Subcutaneous adipose tissue (tissue), 4 donors: ENCODE results near the gene CHST11. TPM values are rescaled to one million over a fixed set of nuclear protein-coding genes. Genes with fewer than 3 reads are reported as not detected.

Experiments
- total RNA-seq, 4 donors: library from RNA; depleted of rRNA; stranded (reverse); fragments of >200 nt; gene quantifications; one replicate each; pipeline ENCODE4 v1.1.0, GENCODE V29; 2016
- TF ChIP-seq, protein P1 (sequence below): fragments of 450-650 bp; IDR thresholded peaks from one replicate; pipeline ENCODE4 v1.5.1; 2016; ENCODE audit warnings: low read depth, mild to moderate bottlenecking, control low read depth, antibody characterized with exemption, moderate library complexity

Gene CHST11
- total RNA-seq, 4 donors from 2014 or later, result 5.1 to 48.4 (median 9.3) TPM

DNA sequence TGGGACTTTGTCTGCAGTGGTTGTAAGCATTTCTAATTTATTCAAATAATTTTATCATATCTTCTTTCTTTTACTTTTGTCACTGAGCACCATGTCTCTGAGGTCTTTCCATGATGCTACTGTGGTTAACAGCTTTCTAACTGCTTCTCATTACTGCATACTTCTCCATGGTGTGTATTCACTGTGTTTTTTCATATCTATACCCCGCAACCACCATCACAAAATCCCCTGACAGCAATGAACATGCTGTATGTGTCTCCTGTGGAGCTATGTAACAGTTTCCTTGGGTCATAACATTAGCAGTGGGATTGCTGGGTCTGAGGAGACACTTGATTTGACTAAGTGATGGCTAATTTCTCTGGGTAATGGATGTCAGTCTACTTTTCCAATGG is 29.2 kb upstream of the CHST11 start:
- TF ChIP-seq, protein P1, sequence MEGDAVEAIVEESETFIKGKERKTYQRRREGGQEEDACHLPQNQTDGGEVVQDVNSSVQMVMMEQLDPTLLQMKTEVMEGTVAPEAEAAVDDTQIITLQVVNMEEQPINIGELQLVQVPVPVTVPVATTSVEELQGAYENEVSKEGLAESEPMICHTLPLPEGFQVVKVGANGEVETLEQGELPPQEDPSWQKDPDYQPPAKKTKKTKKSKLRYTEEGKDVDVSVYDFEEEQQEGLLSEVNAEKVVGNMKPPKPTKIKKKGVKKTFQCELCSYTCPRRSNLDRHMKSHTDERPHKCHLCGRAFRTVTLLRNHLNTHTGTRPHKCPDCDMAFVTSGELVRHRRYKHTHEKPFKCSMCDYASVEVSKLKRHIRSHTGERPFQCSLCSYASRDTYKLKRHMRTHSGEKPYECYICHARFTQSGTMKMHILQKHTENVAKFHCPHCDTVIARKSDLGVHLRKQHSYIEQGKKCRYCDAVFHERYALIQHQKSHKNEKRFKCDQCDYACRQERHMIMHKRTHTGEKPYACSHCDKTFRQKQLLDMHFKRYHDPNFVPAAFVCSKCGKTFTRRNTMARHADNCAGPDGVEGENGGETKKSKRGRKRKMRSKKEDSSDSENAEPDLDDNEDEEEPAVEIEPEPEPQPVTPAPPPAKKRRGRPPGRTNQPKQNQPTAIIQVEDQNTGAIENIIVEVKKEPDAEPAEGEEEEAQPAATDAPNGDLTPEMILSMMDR, result no peak

DNA sequence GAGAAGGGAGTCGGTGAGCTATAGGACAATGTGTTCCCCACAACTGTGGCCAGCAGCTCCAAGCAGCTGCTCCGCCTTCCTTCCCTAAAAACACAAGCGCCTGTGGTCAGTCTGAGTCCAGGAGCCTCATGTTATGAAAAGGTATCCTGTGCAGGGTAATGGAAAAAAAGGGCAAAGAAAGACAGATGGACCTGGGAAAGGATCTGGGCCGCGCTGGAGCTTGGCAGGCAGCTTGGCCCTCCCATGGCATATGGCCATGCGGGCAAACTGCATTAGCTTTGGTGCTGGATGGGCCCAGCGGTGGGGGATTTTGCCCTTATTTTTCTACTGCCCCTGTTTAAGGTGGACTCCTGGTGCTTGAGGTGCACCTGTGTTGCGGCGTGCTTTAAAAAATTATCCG is 23.7 kb upstream of the CHST11 start:
- TF ChIP-seq, protein P1, result no peak

DNA sequence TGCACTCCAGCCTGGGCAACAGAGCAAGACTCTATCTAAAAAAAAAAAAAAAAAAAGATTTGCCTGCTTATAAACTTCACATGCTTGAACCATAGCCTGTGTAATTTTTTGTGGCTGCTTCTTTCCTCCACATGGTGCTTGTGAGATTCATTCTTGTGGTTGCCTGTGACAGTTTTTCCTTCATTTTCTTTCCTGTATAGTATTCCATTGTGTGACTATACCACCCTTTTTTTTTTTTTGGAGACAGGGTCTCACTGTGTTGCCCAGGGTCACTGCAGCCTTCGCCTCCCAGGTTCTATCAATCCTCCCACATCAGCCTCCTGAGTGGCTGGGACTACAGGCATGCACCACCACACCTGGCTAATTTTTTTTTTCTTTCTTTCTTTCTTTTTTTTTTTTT is 22.6 kb upstream of the CHST11 start:
- TF ChIP-seq, protein P1, result no peak

DNA sequence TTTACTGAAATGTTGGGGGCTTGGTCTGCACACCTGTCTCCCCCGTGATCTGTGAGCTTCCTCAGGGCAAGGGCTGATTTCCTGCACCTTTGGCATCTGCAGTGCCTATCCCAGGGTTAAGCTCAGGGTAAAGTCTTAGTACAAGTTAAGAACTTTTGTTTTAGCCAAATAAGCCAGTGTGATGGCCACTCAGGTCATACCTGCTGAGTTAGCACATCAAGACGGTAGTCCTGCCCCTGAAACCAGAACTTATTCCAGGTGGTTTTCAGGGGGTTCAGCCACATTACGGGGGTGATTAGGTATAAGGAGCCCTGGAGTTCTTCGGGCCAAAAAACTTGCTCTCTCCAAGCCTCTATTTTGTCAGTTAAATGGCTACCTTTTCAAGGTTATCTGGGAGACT is 21.6 kb upstream of the CHST11 start:
- TF ChIP-seq, protein P1, result no peak

DNA sequence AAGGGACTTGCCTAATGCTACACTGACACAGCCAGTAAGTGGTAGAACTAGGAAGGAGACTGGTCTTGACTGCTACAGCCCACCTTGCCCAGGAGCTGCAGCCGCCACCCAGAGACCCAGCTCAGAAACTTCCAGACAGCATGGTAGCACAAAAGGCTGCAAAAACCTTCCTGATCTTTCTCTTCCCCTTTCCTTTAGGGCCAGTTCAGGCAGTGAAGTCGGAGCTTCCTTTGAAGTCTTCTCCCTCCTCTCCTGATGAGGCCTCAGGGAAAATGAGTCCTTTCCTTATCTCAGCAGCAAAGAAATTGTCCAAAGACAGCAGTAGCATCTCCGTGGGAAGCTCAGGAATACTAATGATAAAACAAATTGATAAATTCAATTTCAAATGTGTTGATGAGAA is 21.0 kb upstream of the CHST11 start:
- TF ChIP-seq, protein P1, result no peak

DNA sequence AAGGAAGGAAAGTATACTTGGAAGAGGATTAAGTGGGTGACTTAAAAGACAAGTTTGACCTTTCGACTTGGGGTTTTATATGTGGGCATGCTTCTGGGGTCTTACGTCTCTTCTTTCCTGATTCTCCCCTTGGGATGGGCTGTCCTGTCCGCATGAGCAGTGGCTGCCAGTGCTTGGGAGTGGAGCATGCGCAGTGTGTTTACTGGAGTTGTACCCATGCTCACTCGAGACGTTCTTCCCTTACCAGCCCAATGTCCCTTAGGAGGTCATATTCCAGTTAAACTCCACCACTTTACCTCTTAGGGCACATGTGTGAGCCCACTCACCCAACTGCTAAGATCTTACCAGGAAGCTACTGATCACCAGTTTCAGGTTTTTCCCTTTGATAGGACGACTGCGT is 20.0 kb upstream of the CHST11 start:
- TF ChIP-seq, protein P1, result no peak

DNA sequence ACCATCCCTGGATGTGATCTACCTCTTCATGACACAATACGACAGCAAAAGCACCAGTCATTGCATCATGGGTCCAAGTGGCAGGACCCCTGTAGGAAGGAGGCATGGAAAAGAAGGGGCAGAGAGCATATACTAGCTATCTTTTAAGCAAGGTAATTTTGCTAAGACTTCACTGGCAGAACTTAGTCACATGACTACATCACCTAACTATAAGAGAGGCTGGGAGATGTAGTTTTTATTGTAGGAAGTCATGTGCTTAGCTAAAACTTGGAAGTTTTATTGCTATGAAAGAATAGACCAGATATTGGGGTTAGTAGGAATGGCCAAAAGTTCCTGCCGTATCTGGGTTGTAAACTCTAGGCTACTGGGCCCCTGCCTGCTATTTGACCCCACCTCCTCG is 18.6 kb upstream of the CHST11 start:
- TF ChIP-seq, protein P1, result no peak
